Pancreas (tissue), 10 donors: ENCODE measurements around the gene RPAP3. TPM values are rescaled to one million over a fixed set of nuclear protein-coding genes. Genes with fewer than 3 reads are reported as not detected.
"Not testable (repeated sequence)": the region's sequence is repeated elsewhere in the genome, so short reads cannot be mapped to it uniquely, and the experiment has no call there.

Experiments
- ATAC-seq, 4 donors: fragments of 200-7000 bp; cut with Tn5 transposase; one replicate each; pipeline versions ENCODE4 v1.8.0 to v1.9.1; 2020; ENCODE audit warnings: mild to moderate bottlenecking in 4 of 4, moderate library complexity in 4 of 4
- DNase-seq, 6 donors: peaks; one replicate each; pipeline ENCODE4 v3.0.0-alpha.2; 2020
- FAIRE-seq: peaks from 2 replicates; lab custom pipeline; 2012; peaks lifted over from hg19 to GRCh38; lab: Jason Lieb, UNC
- H3K27ac ChIP-seq, 4 donors: fragments of 200-600 bp; sonication (generic); 1 replicate in 3 of 4; 2 replicates in 1 of 4; pipeline versions ENCODE4 v1.5.0 to v1.8.0; 2020
- H3K27me3 ChIP-seq, 4 donors: fragments of 200-600 bp; one replicate each; pipeline ENCODE4 v1.8.0; 2021
- H3K36me3 ChIP-seq, 3 donors: fragments of 200-600 bp; sonication (generic) in 1 of 3; one replicate each; pipeline versions ENCODE4 v1.5.0 to v1.8.0; 2020 to 2021
- H3K4me1 ChIP-seq, 3 donors: fragments of 200-600 bp; one replicate each; pipeline ENCODE4 v1.8.0; 2021
- H3K4me3 ChIP-seq, 4 donors: fragments of 200-600 bp; sonication (generic) in 2 of 4; one replicate each; pipeline versions ENCODE4 v1.5.0 to v1.8.0; 2020 to 2021
- H3K9me3 ChIP-seq, 4 donors: fragments of 200-600 bp; one replicate each; pipeline ENCODE4 v1.8.0; 2021
- WGBS, 2 donors: extraction: QIAGEN DNeasy Blood & Tissue Kit; methylation state at CpG; one replicate each; pipeline ENCODE4 v1.1.7; 2013; 5-methylcytosine and 5-hydroxymethylcytosine counted together
- intact Hi-C, 3 donors: fragments of 100-400 bp; cut with DNase I; formaldehyde crosslinking; loops; one replicate each; pipeline versions ENCODE4 v1.11.1 to v1.14.2; 2022
- polyA plus RNA-seq, 2 donors: library from polyadenylated mRNA; stranded (reverse); fragments of 200-250 nt; gene quantifications; one replicate each; pipeline ENCODE4 v1.2.3, GENCODE V29; 2013
- total RNA-seq, 6 donors: library from RNA; stranded (reverse); fragmentation: NEBNext Ultra II Directional in 4 of 6; extraction: Animal tissue kit (Norgen Biotek cat#: 25700) in 4 of 6; gene quantifications; one replicate each; pipeline versions ENCODE4 v1.2.1 to v1.2.4, GENCODE V29; 2021 to 2023
- TF ChIP-seq, protein P1 (sequence below), 4 donors: fragments of 200-600 bp; sonication (generic) in 3 of 4; IDR thresholded peaks; one replicate each; pipeline versions ENCODE4 v1.5.0 to v1.8.0; 2021; ENCODE audit warnings: antibody characterized with exemption in 4 of 4
- donor health status: healthy with polysubstance abuse.
- donor health status: DM: no; HTN: no; CAD: no; lungs with moderate emphysema.
- donor health status: DM: no; HTN: no; CAD: no.
- donor health status: control.
- donor health status: control.
- donor health status: Bipolar disorder and iron deficiency.
- donor health status: DM: yes; HTN: yes; CAD: no.
- donor health status: DM: no; HTN: no; CAD: no.
- donor health status: DM: no; HTN: no; CAD: no.
- donor health status: DM: yes; HTN: yes; CAD: no.

RPAP3 gene
- total and polyA plus RNA-seq, 8 donors = 3.3 to 12.1 (median 8.9) TPM

DNA sequence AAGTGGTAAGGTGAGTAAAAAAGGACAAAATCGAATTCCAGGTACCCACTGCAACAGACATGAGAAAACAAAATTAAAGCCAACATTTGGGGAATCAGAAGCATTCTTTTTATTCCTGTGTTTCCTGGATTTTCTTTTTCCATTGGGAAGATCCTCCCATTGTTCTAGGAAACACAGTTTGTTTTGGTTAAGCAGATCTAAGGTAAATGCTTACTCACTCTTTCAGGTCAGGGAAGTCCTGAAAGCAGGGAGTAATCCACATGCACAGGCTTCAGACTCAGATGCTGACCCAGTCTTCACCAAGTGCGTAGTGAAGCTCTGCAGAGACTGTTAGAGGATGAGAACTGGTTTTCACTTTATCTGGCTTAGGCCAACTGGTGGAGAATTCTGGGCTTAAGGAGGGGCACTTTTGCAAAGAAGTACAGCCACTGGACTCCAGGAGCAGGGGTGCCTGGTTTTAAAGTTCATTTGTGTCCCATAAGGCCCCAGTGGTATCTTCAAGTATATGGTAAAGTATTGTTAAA, 57.7 kb downstream of the RPAP3 start:
- intact Hi-C loops = no loop called here
- no peaks in the 10 kb centered on the region for H3K36me3 ChIP-seq
- H3K4me1 ChIP-seq = peaks cover 0 to 16% (median 0%) of the 10 kb centered on the region in 3 donors
- H3K27ac ChIP-seq = no peak overlapping the region
- no peak for DNase-seq
- H3K9me3 ChIP-seq = peaks cover 0 to 2% (median 0%) of the 10 kb centered on the region in 4 donors
- WGBS, 2 donors = 79 to 81% methylated on average over 2 of the region's 2 CpGs
- no peak for ATAC-seq
- FAIRE-seq = no peak
- H3K27me3 ChIP-seq = no peaks in the 10 kb centered on the region
- no peak overlapping the region for H3K4me3 ChIP-seq
- TF ChIP-seq, protein P1, sequence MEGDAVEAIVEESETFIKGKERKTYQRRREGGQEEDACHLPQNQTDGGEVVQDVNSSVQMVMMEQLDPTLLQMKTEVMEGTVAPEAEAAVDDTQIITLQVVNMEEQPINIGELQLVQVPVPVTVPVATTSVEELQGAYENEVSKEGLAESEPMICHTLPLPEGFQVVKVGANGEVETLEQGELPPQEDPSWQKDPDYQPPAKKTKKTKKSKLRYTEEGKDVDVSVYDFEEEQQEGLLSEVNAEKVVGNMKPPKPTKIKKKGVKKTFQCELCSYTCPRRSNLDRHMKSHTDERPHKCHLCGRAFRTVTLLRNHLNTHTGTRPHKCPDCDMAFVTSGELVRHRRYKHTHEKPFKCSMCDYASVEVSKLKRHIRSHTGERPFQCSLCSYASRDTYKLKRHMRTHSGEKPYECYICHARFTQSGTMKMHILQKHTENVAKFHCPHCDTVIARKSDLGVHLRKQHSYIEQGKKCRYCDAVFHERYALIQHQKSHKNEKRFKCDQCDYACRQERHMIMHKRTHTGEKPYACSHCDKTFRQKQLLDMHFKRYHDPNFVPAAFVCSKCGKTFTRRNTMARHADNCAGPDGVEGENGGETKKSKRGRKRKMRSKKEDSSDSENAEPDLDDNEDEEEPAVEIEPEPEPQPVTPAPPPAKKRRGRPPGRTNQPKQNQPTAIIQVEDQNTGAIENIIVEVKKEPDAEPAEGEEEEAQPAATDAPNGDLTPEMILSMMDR (IDR thresholded peaks at IDR 0.05) = no peak

DNA sequence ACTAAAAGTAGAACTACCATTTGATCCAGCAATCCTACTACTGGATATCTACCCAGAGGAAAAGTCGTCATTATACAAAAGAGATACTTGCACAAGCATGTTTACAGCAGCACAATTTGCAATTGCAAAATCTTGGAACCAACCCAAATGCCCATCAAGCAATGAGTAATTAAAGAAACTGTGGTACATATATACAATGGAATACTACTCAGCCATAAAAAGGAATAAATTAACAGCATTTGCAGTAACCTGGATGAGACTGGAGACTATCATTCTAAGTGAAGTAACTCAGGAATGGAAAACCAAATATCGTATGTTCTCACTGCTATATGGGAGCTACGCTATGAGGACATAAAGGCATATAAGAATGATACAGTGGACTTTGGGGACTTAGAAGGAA, 63.5 kb downstream of the RPAP3 start:
- intact Hi-C loops, H3K4me3 ChIP-seq, H3K4me1 ChIP-seq, ATAC-seq, H3K36me3 ChIP-seq, H3K27me3 ChIP-seq, FAIRE-seq, H3K27ac ChIP-seq, DNase-seq, H3K9me3 ChIP-seq: not testable (repeated sequence)
- 95 to 96% methylated on average over 3 of the region's 3 CpGs for WGBS, 2 donors

DNA sequence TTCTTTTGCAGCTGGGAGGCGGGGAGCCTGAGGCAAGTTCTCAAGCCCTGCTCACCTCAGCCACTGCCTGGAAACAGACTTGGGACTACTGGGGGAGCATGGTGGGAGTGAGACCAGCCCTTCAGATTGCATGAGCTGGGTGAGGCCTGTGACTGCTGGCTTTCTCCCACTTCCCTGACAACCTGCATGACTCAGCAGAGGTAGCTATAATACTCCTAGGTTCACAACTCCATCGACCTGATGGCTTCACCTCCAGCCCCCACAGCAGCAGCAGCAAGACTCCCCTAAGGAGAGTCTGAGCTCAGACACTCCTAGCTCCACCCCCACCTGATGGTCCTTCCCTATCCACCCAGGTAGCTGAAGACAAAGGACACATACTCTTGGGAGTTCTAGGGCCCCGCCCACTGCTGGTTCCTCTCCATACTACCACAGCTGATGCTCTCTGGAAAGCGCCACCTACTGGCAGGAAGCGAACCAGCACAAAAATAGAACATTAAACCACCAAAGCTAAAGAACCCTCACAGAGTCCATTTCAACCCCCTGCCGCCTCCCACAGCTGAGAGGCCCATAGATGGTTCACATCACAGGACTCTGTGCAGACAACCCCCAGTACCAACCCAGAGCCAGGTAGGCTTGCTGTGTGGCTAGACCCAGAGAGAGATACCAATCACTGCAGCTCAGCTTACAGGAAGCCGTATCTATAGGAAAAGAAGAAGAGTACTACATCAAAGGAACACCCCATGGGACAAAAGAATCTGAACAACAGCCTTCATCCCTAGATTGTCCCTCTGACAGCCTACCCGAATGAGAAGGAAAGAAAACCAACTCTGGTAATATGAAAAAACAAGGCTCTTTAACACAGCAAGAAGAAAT, 68.7 kb downstream of the RPAP3 start:
- H3K4me1 ChIP-seq = no peaks in the 10 kb centered on the region
- intact Hi-C loops = no loop called here
- ATAC-seq (no peak), DNase-seq (no peak), FAIRE-seq (no peak)
- WGBS, 2 donors = 67 to 79% methylated on average over 8 of the region's 8 CpGs
- H3K9me3 ChIP-seq = no peaks in the 10 kb centered on the region
- no peak overlapping the region for H3K4me3 ChIP-seq
- no peaks in the 10 kb centered on the region for H3K36me3 ChIP-seq
- TF ChIP-seq, protein P1 (IDR thresholded peaks at IDR 0.05) = peak in 1 of 4 donors; percentile 26
- no peaks in the 10 kb centered on the region for H3K27me3 ChIP-seq
- H3K27ac ChIP-seq = no peak overlapping the region

DNA sequence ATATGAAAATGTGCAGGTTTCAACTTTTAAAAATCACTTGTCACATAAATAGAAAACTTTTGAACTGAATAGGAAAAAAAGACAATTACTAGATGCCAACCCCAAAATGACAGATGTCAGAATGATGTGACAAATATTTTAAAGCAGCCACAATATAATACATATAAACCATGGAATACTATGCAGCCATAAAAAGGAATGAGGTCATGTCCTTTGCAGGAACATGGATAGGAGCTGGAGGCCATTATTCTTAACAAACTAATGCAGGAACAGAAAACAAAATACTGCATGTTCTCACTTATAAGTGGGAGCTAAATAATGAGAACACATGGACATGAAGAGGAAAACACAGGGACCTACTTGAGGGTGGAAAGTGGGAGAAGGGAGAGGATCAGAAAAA, 70.1 kb downstream of the RPAP3 start:
- ATAC-seq, DNase-seq, H3K36me3 ChIP-seq, H3K27ac ChIP-seq, FAIRE-seq, H3K9me3 ChIP-seq, intact Hi-C loops, H3K27me3 ChIP-seq, H3K4me3 ChIP-seq, H3K4me1 ChIP-seq: not testable (repeated sequence)

DNA sequence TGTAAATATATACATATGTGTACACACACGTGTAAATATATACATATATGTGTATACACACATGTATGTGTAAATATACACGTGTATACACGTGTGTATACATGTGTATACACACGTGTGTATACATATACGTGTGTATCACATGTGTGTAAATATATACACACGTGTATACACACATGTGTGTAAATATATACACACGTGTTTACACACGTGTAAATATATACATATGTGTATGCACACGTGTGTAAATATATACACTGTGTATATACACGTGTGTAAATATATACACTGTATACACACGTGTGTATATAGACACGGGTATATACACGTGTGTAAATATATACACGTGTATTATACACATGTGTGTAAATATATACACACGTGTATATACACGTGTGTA, 71.7 kb downstream of the RPAP3 start:
- no peak overlapping the region for H3K4me3 ChIP-seq
- no peaks in the 10 kb centered on the region for H3K9me3 ChIP-seq
- H3K36me3 ChIP-seq = no peaks in the 10 kb centered on the region
- no peak overlapping the region for H3K27ac ChIP-seq
- ATAC-seq = no peak
- H3K27me3 ChIP-seq = no peaks in the 10 kb centered on the region
- FAIRE-seq = no peak
- WGBS, 2 donors = 63 to 74% methylated on average over 16 of the region's 16 CpGs
- no peaks in the 10 kb centered on the region for H3K4me1 ChIP-seq
- TF ChIP-seq, protein P1 (IDR thresholded peaks at IDR 0.05) = no peak
- intact Hi-C loops = no loop called here
- no peak for DNase-seq

DNA sequence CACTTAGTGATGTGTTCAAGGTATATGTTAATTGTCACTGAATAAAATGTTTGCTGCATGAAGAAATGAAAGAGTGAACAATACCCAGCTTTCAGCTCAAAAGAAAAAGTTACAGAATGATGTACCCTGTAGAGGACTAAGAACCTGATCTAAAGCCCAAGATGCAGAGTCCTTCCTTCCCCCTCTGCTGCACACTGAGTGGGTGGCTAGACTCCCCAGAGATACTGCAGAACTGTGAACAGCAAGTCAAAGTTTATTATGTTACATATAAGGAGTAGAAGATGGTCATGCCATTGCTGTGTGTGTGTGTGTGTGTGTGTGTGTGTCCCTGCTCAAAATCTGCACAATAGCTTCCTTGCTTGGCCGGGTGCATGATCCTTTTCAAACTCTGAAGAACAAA, 83.9 kb downstream of the RPAP3 start:
- WGBS, 2 donors = 83 to 86% methylated on average over 1 of the region's 1 CpG
- no peak for FAIRE-seq
- no peak for DNase-seq
- no peaks in the 10 kb centered on the region for H3K36me3 ChIP-seq
- H3K4me3 ChIP-seq = no peak overlapping the region
- H3K27me3 ChIP-seq = no peaks in the 10 kb centered on the region
- H3K4me1 ChIP-seq = no peaks in the 10 kb centered on the region
- intact Hi-C loops = no loop called here
- H3K9me3 ChIP-seq = no peaks in the 10 kb centered on the region
- no peak overlapping the region for H3K27ac ChIP-seq
- TF ChIP-seq, protein P1 (IDR thresholded peaks at IDR 0.05) = no peak
- no peak for ATAC-seq
